Measurements from ENCODE around the gene PPY. TPM values are rescaled to one million over a fixed set of nuclear protein-coding genes. Genes with fewer than 3 reads are reported as not detected.
A peak's percentile ranks its signal among the peaks of the same experiment; 100 is the strongest.

Gene PPY
- polyA plus RNA-seq, 3 donors = not detected

GRCh38 chr17:43938838-43939182 is 3.5 kb downstream of the PPY start:
- H3K36me3 ChIP-seq (replicated peaks in 1 of 2; ENCODE audit: control insufficient read depth in 1 of 2, insufficient read depth in 2 of 2, low read length in 2 of 2) = no peaks in the 10 kb centered on the region
- Mint-ChIP-seq H3K27me3 (ENCODE audit: low read depth in 3 of 3) (peaks cover 27 to 39% (median 33%) of the 10 kb centered on the region in 3 donors), H3K9me3 (peaks cover 0 to 8% (median 0%) of the 10 kb centered on the region in 7 donors), H3K27ac (no peak overlapping the region), H3K36me3 (peaks cover 0 to 3% of the 10 kb centered on the region in 2 donors), H3K4me1 (peaks cover 12% of the 10 kb centered on the region), H3K4me3 (peak overlapping the region in 1 of 2 donors; percentile 71)
- intact Hi-C loops (cut with micrococcal nuclease) = no loop called here
- H3K9me3 ChIP-seq (replicated peaks in 1 of 2; ENCODE audit: control insufficient read depth in 1 of 2, insufficient read depth in 1 of 2, low read length in 2 of 2) = no peaks in the 10 kb centered on the region
- H3K79me2 ChIP-seq (ENCODE audit: insufficient read depth, low read length) = no peaks in the 10 kb centered on the region
- no peak for DNase-seq
- 100% methylated on average over 1 of the region's 6 CpGs for WGBS (ENCODE audit: insufficient coverage)
- H4K20me1 ChIP-seq (ENCODE audit: insufficient read depth, low read length) = no peaks in the 10 kb centered on the region
- no peak overlapping the region for H3K4me3 ChIP-seq (replicated peaks in 1 of 3; ENCODE audit: low read depth in 2 of 3, low read length in 3 of 3)
- no peak overlapping the region for H3K4me2 ChIP-seq (replicated peaks; ENCODE audit: extremely low read depth, low read length, poor library complexity, severe bottlenecking)
- H3K27me3 ChIP-seq (ENCODE audit: control insufficient read depth in 2 of 2, insufficient read depth in 2 of 2, low read length in 2 of 2) = peaks cover 0 to 24% of the 10 kb centered on the region in 2 donors
- TF ChIP-seq CTCF (IDR thresholded peaks at IDR 0.05) = no peak
- H2AFZ ChIP-seq (ENCODE audit: insufficient read depth, low read depth, low read length, poor library complexity, severe bottlenecking) = no peak overlapping the region
- H3K4me1 ChIP-seq (ENCODE audit: control insufficient read depth in 1 of 2, insufficient read depth in 2 of 2, low read length in 2 of 2) = peaks cover 8 to 14% of the 10 kb centered on the region in 2 donors
- H3K27ac ChIP-seq (ENCODE audit: low read depth in 1 of 2, low read length in 2 of 2) = no peak overlapping the region
- H3K9ac ChIP-seq (ENCODE audit: insufficient read depth, low read length, poor library complexity, severe bottlenecking) = no peak overlapping the region

- Mint-ChIP-seq H3K9me3 (peaks cover 0 to 8% (median 0%) of the 10 kb centered on the region in 7 donors), H3K27ac (no peak overlapping the region), H3K27me3 (ENCODE audit: low read depth in 3 of 3) (peaks cover 27 to 38% (median 34%) of the 10 kb centered on the region in 3 donors), H3K36me3 (peaks cover 0 to 3% of the 10 kb centered on the region in 2 donors), H3K4me3 (no peak overlapping the region), H3K4me1 (peaks cover 10% of the 10 kb centered on the region)
- no peak for DNase-seq
- intact Hi-C loops (cut with micrococcal nuclease) = no loop called here
- no peak overlapping the region for H2AFZ ChIP-seq (ENCODE audit: insufficient read depth, low read depth, low read length, poor library complexity, severe bottlenecking)
- peaks cover 8 to 10% of the 10 kb centered on the region in 2 donors for H3K4me1 ChIP-seq (ENCODE audit: control insufficient read depth in 1 of 2, insufficient read depth in 2 of 2, low read length in 2 of 2)
- no peaks in the 10 kb centered on the region for H3K9me3 ChIP-seq (replicated peaks in 1 of 2; ENCODE audit: control insufficient read depth in 1 of 2, insufficient read depth in 1 of 2, low read length in 2 of 2)
- H3K27me3 ChIP-seq (ENCODE audit: control insufficient read depth in 2 of 2, insufficient read depth in 2 of 2, low read length in 2 of 2) = peaks cover 0 to 24% of the 10 kb centered on the region in 2 donors
- H3K4me2 ChIP-seq (replicated peaks; ENCODE audit: extremely low read depth, low read length, poor library complexity, severe bottlenecking) = no peak overlapping the region
- no peak overlapping the region for H3K27ac ChIP-seq (ENCODE audit: low read depth in 1 of 2, low read length in 2 of 2)
- WGBS (ENCODE audit: insufficient coverage) = 100% methylated on average over 1 of the region's 3 CpGs
- H3K79me2 ChIP-seq (ENCODE audit: insufficient read depth, low read length) = no peaks in the 10 kb centered on the region
- no peaks in the 10 kb centered on the region for H4K20me1 ChIP-seq (ENCODE audit: insufficient read depth, low read length)
- H3K36me3 ChIP-seq (replicated peaks in 1 of 2; ENCODE audit: control insufficient read depth in 1 of 2, insufficient read depth in 2 of 2, low read length in 2 of 2) = no peaks in the 10 kb centered on the region
- TF ChIP-seq CTCF (IDR thresholded peaks at IDR 0.05) = no peak
- H3K9ac ChIP-seq (ENCODE audit: insufficient read depth, low read length, poor library complexity, severe bottlenecking) = no peak overlapping the region
- no peak overlapping the region for H3K4me3 ChIP-seq (replicated peaks in 1 of 3; ENCODE audit: low read depth in 2 of 3, low read length in 3 of 3)
Observed at GRCh38 chr17:43936434-43936833, 5.8 kb downstream of the PPY start.
